Measurements from ENCODE around the gene PIAS1. TPM values are rescaled to one million over a fixed set of nuclear protein-coding genes. Genes with fewer than 3 reads are reported as not detected.
"Not testable (repeated sequence)": the region's sequence is repeated elsewhere in the genome, so short reads cannot be mapped to it uniquely, and the experiment has no call there.

Gene PIAS1
- total RNA-seq, 2 donors from 2014 or later = 43.3 to 48.1 TPM

DNA sequence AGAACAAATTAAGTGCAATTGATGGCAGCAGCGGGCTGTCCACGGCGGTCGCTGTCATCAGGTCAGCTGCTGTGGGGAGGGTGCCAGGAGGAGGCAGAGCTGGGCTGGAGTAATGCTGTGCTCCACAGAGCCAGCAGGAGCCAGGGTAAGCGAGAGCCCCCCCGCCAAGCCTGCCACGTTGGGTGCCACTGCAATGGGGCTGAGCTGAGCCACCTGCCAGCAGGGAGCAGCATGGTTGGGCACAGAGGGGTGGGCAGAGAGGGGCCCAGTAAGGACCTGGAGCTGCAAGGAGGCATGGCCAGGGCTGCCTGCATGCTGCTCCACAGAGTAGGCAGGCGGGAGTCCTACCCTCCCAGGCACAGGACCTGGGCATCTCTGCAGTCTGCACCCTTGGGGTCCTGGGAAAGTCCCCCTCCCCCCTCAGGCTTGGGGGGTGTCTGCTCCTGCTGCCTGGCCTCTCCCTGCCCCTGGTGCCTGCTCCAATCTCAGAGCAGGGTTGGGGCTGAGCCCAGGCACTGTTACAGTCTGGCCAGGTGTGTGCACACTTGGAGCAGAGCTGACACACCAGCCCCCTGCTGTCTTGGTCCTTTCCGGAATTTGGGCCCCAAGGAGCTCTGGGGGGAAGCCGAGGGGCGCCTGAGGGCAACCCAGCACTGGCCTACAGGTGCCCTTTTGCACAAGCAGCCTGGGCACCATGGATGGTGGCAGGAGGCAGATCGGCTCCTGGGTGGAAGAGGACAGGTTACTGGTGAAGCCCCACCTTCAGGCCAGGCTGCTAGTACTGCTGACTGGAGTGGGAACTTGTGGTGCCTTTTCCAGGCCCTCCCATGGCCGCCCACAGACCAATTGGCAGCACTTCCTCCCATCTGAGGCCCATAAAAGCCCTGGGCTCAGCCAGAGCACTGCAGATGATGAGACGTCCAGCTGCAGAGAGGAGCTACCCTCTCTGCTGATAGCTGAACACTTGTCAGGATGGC lies 8.5 kb upstream of the PIAS1 start:
- Mint-ChIP-seq H3K4me1 (ENCODE audit: low read depth) (no peaks in the 10 kb centered on the region), H3K9me3 (no peaks in the 10 kb centered on the region), H3K27ac (no peak overlapping the region), H3K36me3 (ENCODE audit: insufficient read depth in 2 of 2) (no peaks in the 10 kb centered on the region), H3K27me3 (ENCODE audit: low read depth) (peaks cover 14% of the 10 kb centered on the region), H3K4me3 (no peak overlapping the region)
- DNase-seq = no peak
- no peak for ATAC-seq (replicated peaks in 1 of 2)

DNA sequence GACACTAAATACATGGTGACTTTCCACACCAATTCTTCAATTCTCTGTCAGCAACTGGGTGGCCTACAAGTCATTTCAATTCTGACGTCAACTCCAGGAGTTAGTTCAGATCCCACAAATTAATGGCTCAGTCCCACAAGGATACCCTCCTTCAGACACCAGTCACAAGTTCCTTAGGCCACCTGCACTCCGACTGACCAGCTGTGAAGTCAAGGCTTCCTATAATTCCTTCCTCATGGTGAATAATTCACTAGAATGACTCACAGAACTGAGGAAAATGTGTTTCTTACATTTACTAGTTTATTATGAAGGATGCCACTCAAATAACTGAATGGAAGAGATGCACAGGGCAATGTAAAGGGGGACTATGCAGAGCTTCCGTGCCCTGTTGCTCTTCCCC lies 6.3 kb upstream of the PIAS1 start:
- no peaks in the 10 kb centered on the region for H3K9me3 Mint-ChIP-seq
- H3K4me1 Mint-ChIP-seq (ENCODE audit: low read depth) = peaks cover 8% of the 10 kb centered on the region
- DNase-seq = no peak
- H3K36me3 Mint-ChIP-seq (ENCODE audit: insufficient read depth in 2 of 2) = no peaks in the 10 kb centered on the region
- no peak for ATAC-seq (replicated peaks in 1 of 2)
- no peak overlapping the region for H3K4me3 Mint-ChIP-seq
- peaks cover 26% of the 10 kb centered on the region for H3K27me3 Mint-ChIP-seq (ENCODE audit: low read depth)
- no peak overlapping the region for H3K27ac Mint-ChIP-seq

DNA sequence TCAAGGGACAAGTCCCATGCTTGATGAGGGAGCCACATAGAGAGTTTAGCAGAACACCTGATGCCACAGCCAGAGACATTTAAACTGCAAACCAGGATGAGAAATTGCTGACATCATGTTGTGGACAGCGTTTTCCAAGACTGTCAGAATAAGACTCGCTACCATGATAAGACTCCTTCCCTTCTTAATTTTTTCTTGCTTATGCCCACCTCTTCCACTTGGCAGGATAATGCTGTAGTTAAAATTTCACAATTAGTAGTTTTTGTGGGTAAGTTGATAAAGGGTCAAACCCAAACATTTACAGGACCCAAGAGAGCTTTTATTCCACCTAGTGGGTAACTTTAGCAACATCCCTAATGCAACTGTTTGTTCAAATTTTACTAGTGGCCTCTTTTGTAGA lies 3.0 kb upstream of the PIAS1 start:
- DNase-seq (no peak), ATAC-seq (replicated peaks in 1 of 2) (no peak)
- Mint-ChIP-seq H3K9me3 (no peaks in the 10 kb centered on the region), H3K27me3 (ENCODE audit: low read depth) (peaks cover 28% of the 10 kb centered on the region), H3K4me1 (ENCODE audit: low read depth) (peaks cover 29% of the 10 kb centered on the region), H3K36me3 (ENCODE audit: insufficient read depth in 2 of 2) (peaks cover 1 to 4% of the 10 kb centered on the region in 2 donors), H3K4me3 (no peak overlapping the region), H3K27ac (no peak overlapping the region)

DNA sequence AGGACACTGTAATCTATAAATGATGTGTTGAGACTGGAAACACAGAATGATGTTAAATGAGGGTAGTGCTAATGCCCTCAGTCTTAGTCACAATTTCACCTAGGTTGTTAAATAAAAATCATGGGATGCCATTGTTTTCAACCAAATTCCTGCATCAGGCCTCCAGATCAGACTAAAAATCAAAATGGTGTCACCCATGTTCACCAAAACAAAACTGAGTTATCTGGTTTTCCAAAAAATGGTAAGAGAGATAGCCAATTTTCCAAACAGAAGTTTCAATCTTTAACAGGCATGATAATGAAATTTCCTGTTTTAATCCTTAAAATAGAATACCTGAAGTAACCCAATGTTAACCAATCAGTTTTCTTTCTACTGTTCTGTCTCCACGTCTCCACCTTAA lies 2.2 kb upstream of the PIAS1 start:
- Mint-ChIP-seq H3K4me1 (ENCODE audit: low read depth) (peaks cover 37% of the 10 kb centered on the region), H3K9me3 (no peaks in the 10 kb centered on the region), H3K27ac (no peak overlapping the region), H3K4me3 (no peak overlapping the region), H3K27me3 (ENCODE audit: low read depth) (peaks cover 28% of the 10 kb centered on the region), H3K36me3 (ENCODE audit: insufficient read depth in 2 of 2) (peaks cover 1 to 4% of the 10 kb centered on the region in 2 donors)
- no peak for ATAC-seq (replicated peaks in 1 of 2)
- no peak for DNase-seq

DNA sequence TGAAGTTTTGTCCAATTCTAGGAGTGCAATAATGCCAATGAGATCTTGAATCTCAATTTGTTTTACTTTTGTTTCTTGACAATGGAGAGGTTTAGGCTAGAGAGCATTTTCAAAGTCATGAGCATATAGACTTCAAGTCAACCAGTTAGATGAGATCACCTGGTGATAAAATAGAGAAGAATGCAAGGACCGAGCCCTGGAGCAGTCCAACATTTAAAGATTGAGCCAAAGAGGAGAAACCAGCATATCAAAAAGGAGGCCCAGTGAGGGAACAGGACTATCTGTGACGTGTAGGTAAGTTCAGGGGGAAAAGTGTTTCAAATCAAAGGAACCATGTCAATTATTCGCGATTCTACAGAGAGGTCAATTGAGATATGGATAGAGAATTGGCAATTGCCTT lies 1.7 kb upstream of the PIAS1 start:
- H3K4me3 Mint-ChIP-seq = peak overlapping the region in 1 of 2 donors; percentile 14
- DNase-seq (no peak), ATAC-seq (replicated peaks in 1 of 2) (no peak)
- no peaks in the 10 kb centered on the region for H3K9me3 Mint-ChIP-seq
- H3K4me1 Mint-ChIP-seq (ENCODE audit: low read depth) = peaks cover 42% of the 10 kb centered on the region
- peak overlapping the region; percentile 1 for H3K27ac Mint-ChIP-seq
- H3K36me3 Mint-ChIP-seq (ENCODE audit: insufficient read depth in 2 of 2) = peaks cover 1 to 4% of the 10 kb centered on the region in 2 donors
- peaks cover 28% of the 10 kb centered on the region for H3K27me3 Mint-ChIP-seq (ENCODE audit: low read depth)

DNA sequence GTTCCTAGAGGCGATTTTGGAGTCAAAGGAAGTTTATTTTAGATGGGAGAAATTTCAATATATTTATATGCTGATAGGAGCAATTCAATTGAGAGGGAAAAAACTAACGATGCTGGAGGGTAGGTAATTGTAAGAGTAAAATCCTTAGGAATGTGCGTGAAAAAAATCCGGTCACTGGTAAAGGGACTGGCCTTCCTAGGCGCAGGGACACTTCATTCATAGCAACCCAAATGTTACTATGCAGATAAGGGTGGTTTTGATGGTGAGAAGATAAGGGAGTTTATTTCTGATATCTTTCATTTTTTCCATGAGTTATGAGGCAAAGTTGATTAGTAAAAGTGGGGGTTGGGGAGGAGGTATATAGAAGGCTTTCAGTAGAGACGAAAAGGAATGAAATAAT lies 1.1 kb upstream of the PIAS1 start:
- peaks cover 1 to 4% of the 10 kb centered on the region in 2 donors for H3K36me3 Mint-ChIP-seq (ENCODE audit: insufficient read depth in 2 of 2)
- peaks cover 48% of the 10 kb centered on the region for H3K4me1 Mint-ChIP-seq (ENCODE audit: low read depth)
- peaks cover 28% of the 10 kb centered on the region for H3K27me3 Mint-ChIP-seq (ENCODE audit: low read depth)
- H3K9me3 Mint-ChIP-seq = no peaks in the 10 kb centered on the region
- no peak overlapping the region for H3K27ac Mint-ChIP-seq
- H3K4me3 Mint-ChIP-seq = peak overlapping the region; percentile 14 to 91
- no peak for DNase-seq
- no peak for ATAC-seq (replicated peaks in 1 of 2)

DNA sequence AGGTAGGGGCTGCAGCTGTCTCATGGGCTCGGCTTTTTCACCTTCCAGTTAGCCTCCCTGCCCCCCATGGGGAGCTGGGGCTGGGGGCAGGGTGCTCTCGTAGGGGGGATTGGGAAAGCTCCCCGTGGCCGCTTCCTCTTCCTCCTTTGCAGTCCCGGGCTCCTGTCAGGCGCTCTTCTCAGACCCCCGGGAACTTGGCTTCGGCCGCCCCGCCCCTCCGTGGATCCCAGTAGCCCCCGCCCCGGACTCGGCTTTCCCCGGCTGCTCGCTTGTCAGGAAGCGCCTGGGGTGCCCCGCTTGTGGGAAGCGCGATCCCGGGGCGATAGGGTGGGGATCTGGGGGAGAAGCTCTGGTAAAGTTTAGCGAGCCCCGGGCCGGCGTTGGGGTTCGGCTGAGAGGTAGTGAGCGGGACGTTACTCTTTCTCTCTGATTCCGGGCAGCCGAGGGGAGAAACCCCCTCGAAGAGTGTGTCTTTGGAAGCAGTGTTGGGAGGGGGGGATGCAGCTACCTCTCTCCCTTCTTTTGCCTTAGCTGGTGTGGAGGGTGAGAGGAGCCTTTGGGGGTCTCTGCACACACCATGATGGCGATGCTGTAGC lies 611 bp downstream of the PIAS1 start:
- DNase-seq = peak; percentile 51 to 58
- H3K27ac Mint-ChIP-seq = peak overlapping the region; percentile 92
- H3K27me3 Mint-ChIP-seq (ENCODE audit: low read depth) = peaks cover 22% of the 10 kb centered on the region
- H3K4me1 Mint-ChIP-seq (ENCODE audit: low read depth) = peaks cover 62% of the 10 kb centered on the region
- peak overlapping the region; percentile 90 to 92 for H3K4me3 Mint-ChIP-seq
- peaks cover 4% of the 10 kb centered on the region in 2 donors for H3K36me3 Mint-ChIP-seq (ENCODE audit: insufficient read depth in 2 of 2)
- H3K9me3 Mint-ChIP-seq = no peaks in the 10 kb centered on the region
- ATAC-seq (replicated peaks in 1 of 2) = peak; percentile 26 to 27

DNA sequence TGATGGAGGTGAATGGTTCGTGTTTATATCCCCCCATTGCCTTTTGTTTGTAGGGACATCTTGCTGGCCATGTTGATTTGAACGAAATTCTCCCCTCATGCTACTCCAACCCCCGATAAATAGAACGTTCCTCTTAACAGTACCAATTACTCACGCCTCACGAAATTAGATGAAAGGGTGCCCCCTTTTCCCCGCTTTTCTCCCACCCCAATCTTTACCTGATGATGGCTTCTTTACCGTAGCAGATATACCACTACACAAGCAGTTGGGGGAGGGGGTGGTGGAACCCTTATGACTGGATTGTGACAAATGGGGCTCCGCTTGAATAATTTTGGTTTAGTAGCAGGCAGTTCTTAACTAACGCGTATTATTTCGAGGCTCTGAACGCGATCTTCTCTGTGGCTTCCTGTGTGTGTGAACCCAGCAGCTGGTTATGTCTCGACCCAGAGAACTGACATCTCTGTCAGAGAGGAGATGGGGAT lies 1.1 kb downstream of the PIAS1 start:
- Mint-ChIP-seq H3K9me3 (no peaks in the 10 kb centered on the region), H3K36me3 (ENCODE audit: insufficient read depth in 2 of 2) (peaks cover 4% of the 10 kb centered on the region in 2 donors), H3K4me3 (peak overlapping the region; percentile 90 to 92), H3K27me3 (ENCODE audit: low read depth) (peaks cover 22% of the 10 kb centered on the region), H3K4me1 (ENCODE audit: low read depth) (peaks cover 67% of the 10 kb centered on the region), H3K27ac (peak overlapping the region; percentile 92)
- ATAC-seq (replicated peaks in 1 of 2) (peak; percentile 64 to 66), DNase-seq (peak; percentile 72 to 80)

DNA sequence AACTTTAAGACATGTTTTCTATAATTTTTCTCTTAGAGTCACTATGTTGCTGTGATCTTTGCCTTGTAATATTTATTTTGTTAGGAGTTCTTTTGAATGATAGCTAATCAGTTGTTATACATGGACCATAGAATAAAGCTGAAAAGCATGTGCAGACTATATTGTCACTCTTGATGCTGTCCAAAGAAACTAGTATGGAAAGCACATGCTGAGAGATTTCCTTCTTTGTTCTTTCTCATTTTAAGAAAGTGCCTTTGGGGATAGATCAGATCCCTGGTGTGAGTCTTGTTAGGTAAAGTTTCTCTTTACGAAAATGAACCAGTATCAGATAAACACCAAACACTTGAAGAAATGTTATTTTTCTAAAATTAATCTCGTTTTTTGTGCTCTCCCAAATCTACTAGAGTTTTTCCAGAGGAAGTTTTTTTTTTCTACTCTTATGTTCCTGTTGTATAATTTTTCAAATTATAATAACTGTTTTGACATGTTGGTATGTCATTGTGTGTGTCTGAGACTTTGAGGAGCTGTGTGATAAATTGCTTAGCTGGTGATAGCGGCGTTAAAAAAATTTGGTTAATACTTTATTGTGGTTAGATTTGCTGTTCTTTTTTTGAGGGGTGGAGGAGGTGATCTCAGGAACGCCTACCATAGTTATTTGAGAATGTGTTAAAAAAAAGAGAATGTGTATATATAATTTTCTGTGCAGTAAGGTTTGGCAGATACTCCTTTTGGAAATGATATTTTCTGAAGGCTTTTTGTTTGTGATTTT lies 2.2 kb downstream of the PIAS1 start:
- ATAC-seq (replicated peaks in 1 of 2) = no peak
- Mint-ChIP-seq H3K36me3 (ENCODE audit: insufficient read depth in 2 of 2) (peaks cover 4% of the 10 kb centered on the region in 2 donors), H3K9me3 (no peaks in the 10 kb centered on the region), H3K27ac (peak overlapping the region; percentile 24), H3K27me3 (ENCODE audit: low read depth) (peaks cover 17% of the 10 kb centered on the region), H3K4me3 (peak overlapping the region; percentile 90 to 92), H3K4me1 (ENCODE audit: low read depth) (peaks cover 70% of the 10 kb centered on the region)
- DNase-seq = no peak

DNA sequence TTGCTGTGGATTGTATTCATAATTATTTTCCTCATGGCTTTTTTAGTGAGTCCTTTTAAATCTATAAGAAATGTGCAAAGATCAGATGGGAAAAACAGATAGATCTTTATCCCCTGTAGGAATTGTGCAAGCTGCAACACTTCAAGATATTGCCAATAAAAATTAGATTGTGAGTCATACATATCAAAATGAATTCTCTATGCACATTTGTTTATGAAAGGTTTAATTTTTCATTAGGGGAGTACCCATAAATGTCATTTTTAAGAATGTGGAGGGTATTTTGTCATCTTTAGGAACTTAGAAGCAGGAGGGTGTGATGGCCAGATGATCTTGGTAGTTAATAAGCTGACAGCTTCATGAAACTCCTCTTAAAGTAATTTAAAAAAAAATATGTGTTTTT lies 2.9 kb downstream of the PIAS1 start:
- DNase-seq (no peak), ATAC-seq (replicated peaks in 1 of 2) (no peak)
- H3K27me3 Mint-ChIP-seq (ENCODE audit: low read depth) = peaks cover 10% of the 10 kb centered on the region

DNA sequence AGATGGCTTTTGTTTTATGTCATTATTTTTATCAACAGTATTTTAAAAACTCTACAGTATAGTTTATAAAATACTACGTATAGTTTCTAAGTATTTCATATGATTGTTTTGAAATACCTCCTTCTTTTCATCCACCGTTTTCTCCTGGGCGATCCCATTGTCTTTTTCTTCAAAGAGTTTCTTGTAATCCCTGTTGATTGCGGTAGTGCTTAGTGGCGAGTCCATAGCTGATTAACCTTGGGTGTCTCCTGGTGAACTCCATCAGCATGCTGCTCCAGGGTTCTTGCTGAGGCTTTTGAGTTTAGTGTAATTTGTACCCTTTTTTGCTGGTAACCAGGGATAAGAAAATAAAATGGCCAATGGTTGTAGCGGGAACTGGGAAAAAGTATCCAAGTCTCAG lies 3.6 kb downstream of the PIAS1 start:
- Mint-ChIP-seq H3K9me3 (no peaks in the 10 kb centered on the region), H3K4me1 (ENCODE audit: low read depth) (peaks cover 78% of the 10 kb centered on the region), H3K4me3 (peak overlapping the region in 1 of 2 donors; percentile 22), H3K27ac (no peak overlapping the region), H3K27me3 (ENCODE audit: low read depth) (peaks cover 2% of the 10 kb centered on the region), H3K36me3 (ENCODE audit: insufficient read depth in 2 of 2) (peaks cover 4% of the 10 kb centered on the region in 2 donors)
- DNase-seq = no peak
- ATAC-seq (replicated peaks in 1 of 2) = no peak

More for the DNA sequence above, 2.9 kb downstream of the PIAS1 start:
- no peaks in the 10 kb centered on the region for H3K9me3 Mint-ChIP-seq
- peaks cover 77% of the 10 kb centered on the region for H3K4me1 Mint-ChIP-seq (ENCODE audit: low read depth)
- H3K4me3 Mint-ChIP-seq = peak overlapping the region in 1 of 2 donors; percentile 92
- H3K36me3 Mint-ChIP-seq (ENCODE audit: insufficient read depth in 2 of 2) = peaks cover 4% of the 10 kb centered on the region in 2 donors
- no peak overlapping the region for H3K27ac Mint-ChIP-seq

DNA sequence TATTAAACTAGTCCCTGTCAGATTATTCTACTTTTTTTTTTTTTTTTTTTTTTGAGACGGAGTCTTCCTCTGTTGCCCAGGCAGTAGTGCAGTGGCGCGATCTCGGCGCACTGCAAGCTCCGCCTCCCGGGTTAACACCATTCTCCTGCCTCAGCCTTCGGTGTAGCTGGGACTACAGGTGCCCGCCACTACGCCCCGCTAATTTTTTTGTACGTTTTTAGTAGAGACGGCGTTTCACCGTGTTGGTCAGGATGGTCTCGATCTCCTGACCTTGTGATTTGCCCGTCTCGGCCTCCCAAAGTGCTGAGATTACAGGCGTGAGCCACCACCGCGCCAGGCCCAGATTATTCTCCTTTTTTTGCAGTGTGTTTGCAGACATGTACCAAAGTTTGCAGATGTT lies 4.9 kb downstream of the PIAS1 start:
- ATAC-seq (replicated peaks in 1 of 2); H3K36me3 Mint-ChIP-seq (ENCODE audit: insufficient read depth in 2 of 2); H3K27me3 Mint-ChIP-seq (ENCODE audit: low read depth); DNase-seq; H3K9me3 Mint-ChIP-seq; H3K27ac Mint-ChIP-seq; H3K4me3 Mint-ChIP-seq: not testable (repeated sequence)
- peaks cover 71% of the 10 kb centered on the region for H3K4me1 Mint-ChIP-seq (ENCODE audit: low read depth)

DNA sequence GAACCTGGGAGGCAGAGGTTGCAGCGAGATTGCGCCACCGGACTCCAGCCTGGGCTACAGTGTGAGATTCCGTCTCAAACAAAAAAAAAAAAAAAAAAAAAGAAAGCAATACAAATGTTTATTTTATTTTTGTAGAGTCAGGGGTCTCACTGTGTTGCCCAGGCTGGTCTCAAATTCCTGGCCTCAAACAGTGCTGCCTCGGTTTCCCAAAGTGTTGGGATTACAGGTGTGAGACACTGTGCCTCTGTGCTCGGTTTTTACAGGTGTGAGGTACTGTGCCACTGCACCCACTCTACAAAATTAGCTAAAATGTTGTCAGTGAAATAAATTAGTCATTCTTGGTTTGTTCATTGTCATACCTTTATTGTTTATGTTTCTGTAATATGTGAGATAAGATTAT lies 5.5 kb downstream of the PIAS1 start:
- no peak for ATAC-seq (replicated peaks in 1 of 2)
- DNase-seq = no peak
- Mint-ChIP-seq H3K4me3 (no peak overlapping the region), H3K9me3 (no peaks in the 10 kb centered on the region), H3K36me3 (ENCODE audit: insufficient read depth in 2 of 2) (peaks cover 4% of the 10 kb centered on the region in 2 donors), H3K4me1 (ENCODE audit: low read depth) (peaks cover 71% of the 10 kb centered on the region), H3K27ac (no peak overlapping the region), H3K27me3 (ENCODE audit: low read depth) (no peaks in the 10 kb centered on the region)

All from activated T-cell treated with anti-CD3 and anti-CD28 coated beads, Interleukin-2, amount 50 U/mL, for 72 hours (primary cell).